Measurements from ENCODE around the gene ALDH5A1. TPM values are rescaled to one million over a fixed set of nuclear protein-coding genes. Genes with fewer than 3 reads are reported as not detected.

Gene ALDH5A1
- total RNA-seq, 1 donor from 2014 or later, result 11.3 TPM

DNA sequence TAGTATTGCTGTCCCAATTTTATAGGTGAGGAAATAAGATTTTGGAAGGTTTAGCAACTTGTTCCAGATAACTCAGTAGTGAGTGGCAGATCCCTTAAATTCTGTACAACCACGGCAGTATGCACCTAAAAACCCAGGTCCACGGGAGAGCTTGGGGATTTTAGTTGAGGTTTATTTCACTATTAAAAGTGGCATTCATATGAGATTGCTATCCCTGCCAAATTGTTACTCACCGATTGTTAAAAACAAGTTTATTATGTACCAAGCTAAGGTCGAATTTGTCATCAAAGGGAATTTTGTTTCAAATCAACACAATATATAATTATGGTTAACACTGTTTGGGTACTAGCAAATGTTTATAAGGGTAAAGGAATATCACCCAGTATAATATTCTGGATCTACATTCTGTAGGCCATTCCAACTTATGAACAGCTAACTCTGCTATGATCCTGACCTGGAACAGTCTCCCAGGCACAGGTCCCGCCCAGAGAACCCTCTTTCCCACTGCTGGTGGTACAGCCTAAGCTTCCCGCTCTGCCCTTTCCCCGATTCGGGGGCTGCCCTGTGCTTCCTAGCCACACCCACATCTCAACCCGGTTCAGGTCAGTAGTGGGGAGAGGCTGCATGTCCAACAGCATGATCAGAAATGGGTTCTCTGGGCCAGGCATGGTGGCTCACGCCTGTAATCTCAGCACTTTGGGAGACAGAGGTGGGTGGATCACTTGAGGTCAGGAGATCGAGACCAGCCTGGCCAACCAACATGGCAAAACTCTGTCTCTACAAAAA is 30.3 kb upstream of the ALDH5A1 start:
- Mint-ChIP-seq H3K27ac (no peak overlapping the region), H3K9me3 (no peaks in the 10 kb centered on the region), H3K27me3 (ENCODE audit: insufficient read depth) (peaks cover 5% of the 10 kb centered on the region), H3K4me1 (ENCODE audit: low read depth) (no peaks in the 10 kb centered on the region), H3K4me3 (no peak overlapping the region), H3K36me3 (ENCODE audit: low read depth) (no peaks in the 10 kb centered on the region)
- no peak for DNase-seq (ENCODE audit: low spot score)
- intact Hi-C loops (cut with micrococcal nuclease), result no loop called here

DNA sequence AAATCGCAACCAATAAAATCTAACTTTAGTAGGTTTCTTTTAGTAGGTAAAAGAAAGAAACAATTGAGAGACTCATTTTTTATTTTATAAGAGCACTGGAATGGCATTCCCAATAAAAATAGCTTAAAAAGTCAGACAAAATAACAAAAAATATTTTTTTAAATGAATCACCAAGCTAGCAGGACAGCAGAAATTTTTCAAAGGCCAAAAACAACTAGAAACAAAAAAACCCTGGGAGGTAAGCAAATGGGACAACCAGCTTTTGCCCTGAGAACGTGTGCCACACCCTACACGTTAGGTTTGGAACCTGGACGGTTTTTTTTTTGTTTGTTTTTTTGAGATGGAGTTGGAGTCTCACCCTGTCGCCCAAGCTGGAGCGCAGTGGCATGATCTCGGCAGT is 25.0 kb upstream of the ALDH5A1 start:
- no peak for DNase-seq (ENCODE audit: low spot score)
- intact Hi-C loops (cut with micrococcal nuclease), result no loop called here
- Mint-ChIP-seq H3K4me1 (ENCODE audit: low read depth) (no peaks in the 10 kb centered on the region), H3K4me3 (no peak overlapping the region), H3K36me3 (ENCODE audit: low read depth) (no peaks in the 10 kb centered on the region), H3K27me3 (ENCODE audit: insufficient read depth) (peaks cover 5% of the 10 kb centered on the region), H3K27ac (no peak overlapping the region), H3K9me3 (no peaks in the 10 kb centered on the region)

- no peak for DNase-seq (ENCODE audit: low spot score)
- no peak overlapping the region for H3K27ac Mint-ChIP-seq
- peaks cover 7% of the 10 kb centered on the region for H3K27me3 Mint-ChIP-seq (ENCODE audit: insufficient read depth)
- no peaks in the 10 kb centered on the region for H3K4me1 Mint-ChIP-seq (ENCODE audit: low read depth)
- intact Hi-C loops (cut with micrococcal nuclease), result no loop called here
- no peaks in the 10 kb centered on the region for H3K9me3 Mint-ChIP-seq
- no peaks in the 10 kb centered on the region for H3K36me3 Mint-ChIP-seq (ENCODE audit: low read depth)
- H3K4me3 Mint-ChIP-seq, result no peak overlapping the region
Measured at GRCh38 chr6:24472181-24472580, 22.6 kb upstream of the ALDH5A1 start.

GRCh38 chr6:24476631-24477030 is 18.1 kb upstream of the ALDH5A1 start:
- H3K27ac Mint-ChIP-seq, result no peak overlapping the region
- DNase-seq (ENCODE audit: low spot score), result no peak
- H3K4me1 Mint-ChIP-seq (ENCODE audit: low read depth), result no peaks in the 10 kb centered on the region
- H3K27me3 Mint-ChIP-seq (ENCODE audit: insufficient read depth), result peaks cover 2% of the 10 kb centered on the region
- no peaks in the 10 kb centered on the region for H3K36me3 Mint-ChIP-seq (ENCODE audit: low read depth)
- H3K4me3 Mint-ChIP-seq, result no peak overlapping the region
- H3K9me3 Mint-ChIP-seq, result no peaks in the 10 kb centered on the region
- intact Hi-C loops (cut with micrococcal nuclease), result no loop called here

GRCh38 chr6:24477070-24477469 is 17.7 kb upstream of the ALDH5A1 start:
- peaks cover 2% of the 10 kb centered on the region for H3K27me3 Mint-ChIP-seq (ENCODE audit: insufficient read depth)
- H3K9me3 Mint-ChIP-seq, result no peaks in the 10 kb centered on the region
- H3K4me1 Mint-ChIP-seq (ENCODE audit: low read depth), result no peaks in the 10 kb centered on the region
- intact Hi-C loops (cut with micrococcal nuclease), result no loop called here
- H3K27ac Mint-ChIP-seq, result no peak overlapping the region
- no peak for DNase-seq (ENCODE audit: low spot score)
- H3K4me3 Mint-ChIP-seq, result no peak overlapping the region
- no peaks in the 10 kb centered on the region for H3K36me3 Mint-ChIP-seq (ENCODE audit: low read depth)

DNA sequence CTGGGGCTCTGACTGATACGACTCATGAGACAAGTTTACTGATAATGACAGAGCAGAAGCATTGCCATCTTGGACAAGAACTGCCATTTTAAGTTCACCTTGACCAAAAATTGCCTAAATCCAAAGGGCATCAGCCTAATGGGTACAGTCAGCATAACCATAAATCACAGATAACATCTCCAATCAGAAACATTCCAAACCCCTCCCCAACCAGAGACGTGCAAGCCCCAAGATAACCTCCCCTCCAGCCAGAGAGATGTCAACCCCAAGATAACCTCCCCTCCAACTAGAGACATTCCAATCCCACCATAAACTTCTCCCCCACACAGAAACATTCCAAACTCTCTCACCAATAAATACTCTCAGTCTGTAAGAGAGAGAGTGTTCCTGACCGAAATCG is 15.9 kb upstream of the ALDH5A1 start:
- intact Hi-C loops (cut with micrococcal nuclease), result no loop called here
- no peak overlapping the region for H3K4me3 Mint-ChIP-seq
- no peaks in the 10 kb centered on the region for H3K9me3 Mint-ChIP-seq
- no peaks in the 10 kb centered on the region for H3K4me1 Mint-ChIP-seq (ENCODE audit: low read depth)
- DNase-seq (ENCODE audit: low spot score), result no peak
- no peaks in the 10 kb centered on the region for H3K36me3 Mint-ChIP-seq (ENCODE audit: low read depth)
- H3K27ac Mint-ChIP-seq, result no peak overlapping the region
- H3K27me3 Mint-ChIP-seq (ENCODE audit: insufficient read depth), result peaks cover 2% of the 10 kb centered on the region

- Mint-ChIP-seq H3K36me3 (ENCODE audit: low read depth) (no peaks in the 10 kb centered on the region), H3K9me3 (no peaks in the 10 kb centered on the region), H3K4me1 (ENCODE audit: low read depth) (no peaks in the 10 kb centered on the region), H3K27ac (no peak overlapping the region), H3K27me3 (ENCODE audit: insufficient read depth) (peaks cover 2% of the 10 kb centered on the region), H3K4me3 (no peak overlapping the region)
- DNase-seq (ENCODE audit: low spot score), result no peak
- intact Hi-C loops (cut with micrococcal nuclease), result no loop called here
Measured at GRCh38 chr6:24480705-24481104, 14.1 kb upstream of the ALDH5A1 start.

DNA sequence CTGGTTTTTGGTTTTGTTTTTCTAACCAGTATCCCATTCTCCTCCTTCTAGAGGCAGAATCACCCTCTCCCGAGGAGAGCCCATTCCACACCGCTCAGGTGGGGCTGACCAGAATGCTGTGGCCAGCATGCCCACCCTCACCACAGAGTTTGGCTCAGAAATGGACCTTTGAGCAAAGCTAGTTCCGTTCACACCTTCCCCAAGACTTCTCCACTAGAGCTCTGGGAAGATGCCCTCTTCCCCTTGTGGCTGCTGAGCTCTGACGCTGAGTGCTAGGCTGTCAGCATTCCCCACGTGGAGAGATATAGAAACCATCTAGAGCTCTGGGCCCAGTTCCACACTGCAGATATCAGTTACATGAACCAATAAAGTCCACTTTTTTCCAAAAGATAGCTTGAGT is 13.3 kb upstream of the ALDH5A1 start:
- H3K4me3 Mint-ChIP-seq, result no peak overlapping the region
- H3K36me3 Mint-ChIP-seq (ENCODE audit: low read depth), result no peaks in the 10 kb centered on the region
- intact Hi-C loops (cut with micrococcal nuclease), result no loop called here
- peaks cover 2% of the 10 kb centered on the region for H3K27me3 Mint-ChIP-seq (ENCODE audit: insufficient read depth)
- no peaks in the 10 kb centered on the region for H3K4me1 Mint-ChIP-seq (ENCODE audit: low read depth)
- no peak for DNase-seq (ENCODE audit: low spot score)
- no peak overlapping the region for H3K27ac Mint-ChIP-seq
- no peaks in the 10 kb centered on the region for H3K9me3 Mint-ChIP-seq

- Mint-ChIP-seq H3K27me3 (ENCODE audit: insufficient read depth) (no peaks in the 10 kb centered on the region), H3K9me3 (no peaks in the 10 kb centered on the region), H3K4me1 (ENCODE audit: low read depth) (no peaks in the 10 kb centered on the region), H3K27ac (no peak overlapping the region), H3K4me3 (no peak overlapping the region), H3K36me3 (ENCODE audit: low read depth) (no peaks in the 10 kb centered on the region)
- intact Hi-C loops (cut with micrococcal nuclease), result no loop called here
- no peak for DNase-seq (ENCODE audit: low spot score)
Measured at GRCh38 chr6:24484657-24485323, 10.0 kb upstream of the ALDH5A1 start.

GRCh38 chr6:24486065-24486464 is 8.7 kb upstream of the ALDH5A1 start:
- Mint-ChIP-seq H3K9me3 (no peaks in the 10 kb centered on the region), H3K27ac (no peak overlapping the region), H3K27me3 (ENCODE audit: insufficient read depth) (no peaks in the 10 kb centered on the region), H3K4me3 (no peak overlapping the region), H3K36me3 (ENCODE audit: low read depth) (no peaks in the 10 kb centered on the region), H3K4me1 (ENCODE audit: low read depth) (no peaks in the 10 kb centered on the region)
- no peak for DNase-seq (ENCODE audit: low spot score)
- intact Hi-C loops (cut with micrococcal nuclease), result no loop called here

GRCh38 chr6:24489470-24489869 is 5.3 kb upstream of the ALDH5A1 start, which contains the start of gene GPLD1:
Gene GPLD1, minus strand, starts transcription at chr6:24489578. Its CDS starts 67 bp downstream, at chr6:24489511.
- no peaks in the 10 kb centered on the region for H3K27me3 Mint-ChIP-seq (ENCODE audit: insufficient read depth)
- H3K27ac Mint-ChIP-seq, result no peak within 1 kb of the TSS
- no peaks in the 10 kb centered on the region for H3K36me3 Mint-ChIP-seq (ENCODE audit: low read depth)
- H3K9me3 Mint-ChIP-seq, result no peaks in the 10 kb centered on the region
- DNase-seq (ENCODE audit: low spot score), result no peak
- intact Hi-C loops (cut with micrococcal nuclease), result no loop called here
- H3K4me1 Mint-ChIP-seq (ENCODE audit: low read depth), result peaks cover 12% of the 10 kb centered on the region
- no peak within 1 kb of the TSS for H3K4me3 Mint-ChIP-seq

DNA sequence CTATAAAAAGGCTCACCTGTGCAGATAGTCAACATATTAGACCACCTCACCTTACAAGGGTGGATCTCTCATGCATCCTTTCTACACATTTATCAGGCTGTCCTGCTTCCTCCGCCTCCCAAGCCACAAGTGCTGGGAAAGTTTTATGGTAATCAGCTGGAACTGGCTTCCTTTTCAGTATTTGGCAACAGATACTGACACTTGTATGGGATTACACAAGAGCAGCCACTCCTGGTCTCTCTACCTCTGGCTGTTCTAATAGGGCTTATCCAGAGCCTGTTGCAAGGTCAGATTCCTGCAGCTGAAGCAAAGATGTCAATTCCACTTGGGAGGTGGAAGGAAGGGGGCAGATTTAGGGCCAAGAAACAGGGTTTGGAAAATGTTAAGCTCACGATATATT is 4.9 kb upstream of the ALDH5A1 start:
- H3K27me3 Mint-ChIP-seq (ENCODE audit: insufficient read depth), result no peaks in the 10 kb centered on the region
- no peak overlapping the region for H3K27ac Mint-ChIP-seq
- no peak overlapping the region for H3K4me3 Mint-ChIP-seq
- intact Hi-C loops (cut with micrococcal nuclease), result loop anchor here (5.0 to 10.0 kb wide), 2 partner anchors 58 to 205 kb away; no protein-coding TSS in a partner anchor
- DNase-seq (ENCODE audit: low spot score), result no peak
- peaks cover 12% of the 10 kb centered on the region for H3K4me1 Mint-ChIP-seq (ENCODE audit: low read depth)
- H3K9me3 Mint-ChIP-seq, result no peaks in the 10 kb centered on the region
- H3K36me3 Mint-ChIP-seq (ENCODE audit: low read depth), result no peaks in the 10 kb centered on the region

DNA sequence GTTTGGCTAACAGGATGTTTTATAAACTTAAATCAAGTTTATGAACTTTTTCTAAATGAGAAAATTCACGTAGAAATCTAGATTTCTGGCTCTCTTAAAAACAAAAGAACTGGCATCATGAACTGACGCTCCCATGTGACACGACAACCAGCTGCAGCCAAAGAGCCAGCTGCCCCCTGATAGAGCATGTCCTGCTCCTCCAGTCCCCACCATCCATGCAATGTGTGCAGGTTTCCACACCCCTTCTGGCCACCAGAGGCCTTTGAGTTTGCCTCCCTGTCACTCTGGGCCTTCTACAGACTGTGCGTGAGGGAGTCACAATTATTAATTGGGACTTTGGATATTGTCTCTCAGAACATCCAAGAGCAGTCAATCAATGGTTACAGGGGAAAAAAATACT is 3.8 kb upstream of the ALDH5A1 start:
- peaks cover 19% of the 10 kb centered on the region for H3K4me1 Mint-ChIP-seq (ENCODE audit: low read depth)
- no peak overlapping the region for H3K27ac Mint-ChIP-seq
- intact Hi-C loops (cut with micrococcal nuclease), result loop anchor here (5.0 to 10.0 kb wide), 2 partner anchors 59 to 204 kb away; no protein-coding TSS in a partner anchor
- DNase-seq (ENCODE audit: low spot score), result no peak
- H3K4me3 Mint-ChIP-seq, result no peak overlapping the region
- peaks cover 2% of the 10 kb centered on the region for H3K27me3 Mint-ChIP-seq (ENCODE audit: insufficient read depth)
- H3K36me3 Mint-ChIP-seq (ENCODE audit: low read depth), result peaks cover 2% of the 10 kb centered on the region
- no peaks in the 10 kb centered on the region for H3K9me3 Mint-ChIP-seq
